Lower leg skin (tissue), 4 donors: ENCODE results near the gene AGAP4. TPM values are rescaled to one million over a fixed set of nuclear protein-coding genes. Genes with fewer than 3 reads are reported as not detected.
"Not testable (repeated sequence)": the region's sequence is repeated elsewhere in the genome, so short reads cannot be mapped to it uniquely, and the experiment has no call there.

ENCODE experiments used
- DNase-seq, 2 donors: peaks; one replicate each; pipeline ENCODE4 v3.0.0-alpha.2; 2019; ENCODE audit warnings: low spot score in 2 of 2
- H3K4me3 ChIP-seq: fragments of 200-600 bp; sonication (generic); 2 replicates; pipeline ENCODE4 v1.5.1; 2017; ENCODE audit warnings: mild to moderate bottlenecking, low read depth; ENCODE audit not compliant: poor library complexity, severe bottlenecking
- POLR2A ChIP-seq, 2 donors: fragments of 450-650 bp; IDR thresholded peaks; one replicate each; pipeline ENCODE4 v1.6.1; 2016 to 2017; ENCODE audit warnings: antibody characterized with exemption in 2 of 2, mild to moderate bottlenecking in 1 of 2, moderate library complexity in 1 of 2
- WGBS, 2 donors: methylation state at CpG; one replicate each; pipeline ENCODE4 v1.1.5; 2018; 5-methylcytosine and 5-hydroxymethylcytosine counted together
- intact Hi-C: fragments of 100-400 bp; cut with DNase I; formaldehyde crosslinking; loops from one replicate; pipeline ENCODE4 v1.15.0; 2023; ENCODE audit warnings: low total_unique reads
- total RNA-seq, 4 donors: library from RNA; depleted of rRNA; stranded (reverse); fragments of >200 nt; gene quantifications; one replicate each; pipeline ENCODE4 v1.1.0, GENCODE V29; 2016
- TF ChIP-seq, protein P1 (sequence below), 3 donors: fragments of 450-650 bp; IDR thresholded peaks; one replicate each; pipeline ENCODE4 v1.5.1; 2016; ENCODE audit warnings: antibody characterized with exemption in 3 of 3, mild to moderate bottlenecking in 3 of 3, moderate library complexity in 2 of 3

Gene AGAP4
- total RNA-seq, 4 donors from 2014 or later: 6.4 to 15.1 (median 11.1) TPM

DNA sequence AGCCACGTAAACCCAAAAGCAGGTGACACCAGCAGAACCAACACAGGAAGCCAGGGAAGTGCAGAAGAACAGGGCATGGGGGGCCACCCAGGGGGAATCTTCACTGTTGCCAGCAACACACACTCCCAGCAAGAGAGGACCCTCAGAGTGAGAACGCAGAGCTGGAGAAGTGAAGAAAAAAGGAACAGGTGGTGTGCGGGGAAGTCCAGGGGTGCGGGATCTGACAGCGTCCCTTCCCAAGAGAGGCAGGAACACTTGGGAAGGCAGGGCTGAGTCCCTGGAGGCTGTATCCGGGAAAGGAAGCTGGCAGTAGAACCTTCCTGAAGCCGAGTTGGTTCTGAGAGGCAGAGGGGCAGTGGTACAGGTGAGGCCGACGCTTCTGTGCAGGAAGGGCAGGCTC is 27.7 kb downstream of the AGAP4 start:
- WGBS, 2 donors: 65 to 69% methylated on average over 9 of the region's 9 CpGs
- intact Hi-C loops: no loop called here
- H3K4me3 ChIP-seq: no peak overlapping the region
- no peak for DNase-seq
- no peak for TF ChIP-seq POLR2A (IDR thresholded peaks at IDR 0.05)
- TF ChIP-seq, protein P1, sequence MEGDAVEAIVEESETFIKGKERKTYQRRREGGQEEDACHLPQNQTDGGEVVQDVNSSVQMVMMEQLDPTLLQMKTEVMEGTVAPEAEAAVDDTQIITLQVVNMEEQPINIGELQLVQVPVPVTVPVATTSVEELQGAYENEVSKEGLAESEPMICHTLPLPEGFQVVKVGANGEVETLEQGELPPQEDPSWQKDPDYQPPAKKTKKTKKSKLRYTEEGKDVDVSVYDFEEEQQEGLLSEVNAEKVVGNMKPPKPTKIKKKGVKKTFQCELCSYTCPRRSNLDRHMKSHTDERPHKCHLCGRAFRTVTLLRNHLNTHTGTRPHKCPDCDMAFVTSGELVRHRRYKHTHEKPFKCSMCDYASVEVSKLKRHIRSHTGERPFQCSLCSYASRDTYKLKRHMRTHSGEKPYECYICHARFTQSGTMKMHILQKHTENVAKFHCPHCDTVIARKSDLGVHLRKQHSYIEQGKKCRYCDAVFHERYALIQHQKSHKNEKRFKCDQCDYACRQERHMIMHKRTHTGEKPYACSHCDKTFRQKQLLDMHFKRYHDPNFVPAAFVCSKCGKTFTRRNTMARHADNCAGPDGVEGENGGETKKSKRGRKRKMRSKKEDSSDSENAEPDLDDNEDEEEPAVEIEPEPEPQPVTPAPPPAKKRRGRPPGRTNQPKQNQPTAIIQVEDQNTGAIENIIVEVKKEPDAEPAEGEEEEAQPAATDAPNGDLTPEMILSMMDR (IDR thresholded peaks at IDR 0.05): no peak

DNA sequence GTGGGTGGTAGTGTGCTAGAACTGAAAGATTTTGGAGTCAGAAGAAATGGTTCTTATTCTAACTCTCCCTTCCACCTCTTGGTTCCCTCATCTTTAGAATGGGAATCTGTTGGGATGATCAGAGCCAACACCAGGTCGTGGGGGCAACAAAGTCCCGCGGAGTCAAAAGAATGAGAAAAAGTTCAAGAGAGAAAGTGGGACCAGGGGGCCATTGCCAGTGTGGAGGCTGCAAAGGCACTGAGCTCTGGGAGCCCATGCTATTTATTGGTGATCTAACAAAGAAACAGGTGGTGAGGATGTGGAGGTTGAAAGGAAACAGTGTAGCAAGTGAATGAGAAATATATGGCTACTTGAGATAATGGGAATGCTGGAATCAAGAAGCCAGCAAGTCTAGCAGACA is 29.4 kb downstream of the AGAP4 start:
- intact Hi-C loops: no loop called here
- no peak for DNase-seq
- H3K4me3 ChIP-seq: no peak overlapping the region
- TF ChIP-seq POLR2A (IDR thresholded peaks at IDR 0.05): no peak
- TF ChIP-seq, protein P1 (IDR thresholded peaks at IDR 0.05): no peak
- 93% methylated on average over 3 of the region's 3 CpGs for WGBS, 2 donors

DNA sequence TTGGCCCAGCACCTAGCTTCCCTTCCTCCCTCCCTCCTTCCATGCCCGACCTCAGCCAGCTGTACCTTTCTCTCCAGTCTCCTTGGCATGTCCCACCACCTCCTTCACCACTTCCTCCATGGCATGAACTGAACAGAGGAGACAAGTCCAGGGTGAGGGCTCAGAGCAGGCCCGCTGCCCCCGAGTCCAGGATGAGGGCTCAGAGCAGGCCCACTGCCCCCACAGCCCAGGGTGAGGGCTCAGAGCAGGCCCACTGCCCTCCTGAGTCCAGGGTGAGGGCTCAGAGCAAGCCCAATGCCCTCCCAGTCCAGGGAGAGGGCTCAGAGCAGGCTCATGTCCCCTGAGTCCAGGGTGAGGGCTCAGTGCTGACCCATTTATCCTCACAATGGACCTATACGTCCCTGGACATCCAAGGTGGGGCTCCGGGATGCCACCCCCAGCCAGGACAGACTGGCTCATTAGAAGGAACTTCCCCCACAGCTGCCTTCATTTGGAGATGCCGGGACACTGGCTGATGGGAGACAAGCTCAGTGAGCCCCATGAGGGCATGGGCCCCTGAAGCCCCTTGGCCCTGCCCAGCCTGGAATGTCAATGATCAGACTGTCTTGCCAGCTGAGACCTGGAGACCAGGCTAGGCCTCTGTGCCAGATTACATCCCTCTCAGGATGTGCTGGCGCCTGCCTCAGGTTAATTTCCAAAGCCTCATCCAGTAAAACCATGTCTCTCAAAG is 30.0 kb downstream of the AGAP4 start:
- intact Hi-C loops: no loop called here
- DNase-seq: no peak
- 95 to 96% methylated on average over 5 to 7 of the region's 7 CpGs for WGBS, 2 donors
- H3K4me3 ChIP-seq: no peak overlapping the region
- no peak for TF ChIP-seq POLR2A (IDR thresholded peaks at IDR 0.05)
- TF ChIP-seq, protein P1 (IDR thresholded peaks at IDR 0.05): no peak

DNA sequence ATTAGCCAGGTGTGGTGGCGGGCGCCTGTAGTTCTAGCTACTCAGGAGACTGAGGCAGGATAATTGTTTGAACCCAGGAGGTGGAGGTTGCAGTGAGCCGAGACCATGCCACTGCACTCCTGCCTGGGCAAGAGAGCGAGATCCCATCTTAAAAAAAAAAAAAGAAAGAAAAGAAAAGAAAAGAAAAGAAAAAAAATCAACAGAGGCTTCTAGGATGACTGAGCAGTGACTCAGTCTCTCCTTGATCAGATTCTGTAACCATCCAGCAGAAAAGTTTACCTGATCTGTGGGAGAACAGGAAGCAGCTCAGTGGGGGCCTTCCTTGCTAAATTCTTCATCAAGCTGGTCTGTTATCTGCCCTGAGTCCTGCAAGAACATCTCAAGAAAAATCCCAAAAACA is 33.2 kb downstream of the AGAP4 start:
- H3K4me3 ChIP-seq, intact Hi-C loops, DNase-seq: not testable (repeated sequence)
- whole genome bisulfite sequencing, 2 donors: 87 to 96% methylated on average over 4 of the region's 4 CpGs

DNA sequence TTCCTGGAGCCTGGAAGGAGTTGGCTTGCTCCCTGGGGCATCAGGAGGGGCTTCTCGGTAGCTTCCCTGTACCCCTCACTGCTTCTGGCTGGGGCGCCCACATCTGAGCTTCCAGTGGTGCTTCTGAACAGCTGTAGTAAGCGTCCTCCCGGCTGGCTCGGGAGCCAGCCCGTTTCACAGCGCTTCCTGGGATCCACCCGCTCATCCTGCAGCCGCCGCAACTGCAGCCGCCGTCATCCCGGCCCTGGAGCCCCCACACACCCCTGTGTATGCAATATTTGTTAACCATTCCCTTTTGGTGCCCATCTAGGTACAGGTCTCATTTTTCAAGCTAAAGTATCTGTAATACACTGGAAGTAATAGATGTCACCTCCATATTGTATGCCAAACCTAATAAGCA is 34.3 kb downstream of the AGAP4 start:
- intact Hi-C loops, DNase-seq, H3K4me3 ChIP-seq: not testable (repeated sequence)
- WGBS, 2 donors: 79 to 83% methylated on average over 13 of the region's 13 CpGs

DNA sequence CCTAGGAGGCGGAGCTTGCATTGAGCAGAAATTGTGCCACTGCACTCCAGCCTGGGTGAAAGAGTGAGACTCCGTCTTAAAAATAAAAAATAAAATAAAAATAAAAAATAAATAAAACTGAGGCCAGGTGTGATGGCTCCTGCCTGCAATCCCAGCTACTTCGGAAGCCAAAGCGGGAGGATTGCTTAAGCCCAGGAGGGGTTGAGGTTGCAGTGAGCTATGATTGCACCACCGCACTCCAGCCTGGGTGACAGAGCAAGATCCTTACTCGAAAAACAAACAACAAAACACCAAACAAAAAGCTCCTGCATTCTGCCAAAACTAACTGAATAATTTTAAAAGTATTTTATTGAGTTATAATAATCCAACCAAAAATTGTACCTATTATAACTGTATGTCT is 36.2 kb downstream of the AGAP4 start:
- intact Hi-C loops: no loop called here
- DNase-seq: no peak
- TF ChIP-seq, protein P1 (IDR thresholded peaks at IDR 0.05): no peak
- no peak for TF ChIP-seq POLR2A (IDR thresholded peaks at IDR 0.05)
- no peak overlapping the region for H3K4me3 ChIP-seq
- WGBS, 2 donors: 85 to 86% methylated on average over 6 of the region's 6 CpGs

DNA sequence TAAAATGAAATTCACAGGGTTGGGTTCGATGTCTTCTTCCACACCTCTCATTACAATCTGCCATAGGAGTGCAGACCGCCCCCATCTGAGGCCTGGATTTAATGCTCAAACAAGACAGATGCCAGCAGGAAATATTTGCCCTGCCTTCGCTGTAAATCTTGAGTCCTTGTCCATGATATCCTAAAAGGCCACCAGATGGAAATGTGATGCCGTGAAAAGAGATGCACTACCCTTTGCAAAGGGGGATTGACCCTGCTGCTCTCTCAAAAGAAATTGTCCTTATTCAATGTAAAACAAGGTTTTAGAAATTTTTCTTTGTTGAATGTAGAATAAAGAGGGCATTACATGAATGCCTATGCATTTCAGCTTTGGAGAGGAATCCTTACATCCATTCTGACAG is 37.5 kb downstream of the AGAP4 start:
- intact Hi-C loops: no loop called here
- DNase-seq: no peak
- 74 to 80% methylated on average over 4 of the region's 4 CpGs for WGBS, 2 donors

DNA sequence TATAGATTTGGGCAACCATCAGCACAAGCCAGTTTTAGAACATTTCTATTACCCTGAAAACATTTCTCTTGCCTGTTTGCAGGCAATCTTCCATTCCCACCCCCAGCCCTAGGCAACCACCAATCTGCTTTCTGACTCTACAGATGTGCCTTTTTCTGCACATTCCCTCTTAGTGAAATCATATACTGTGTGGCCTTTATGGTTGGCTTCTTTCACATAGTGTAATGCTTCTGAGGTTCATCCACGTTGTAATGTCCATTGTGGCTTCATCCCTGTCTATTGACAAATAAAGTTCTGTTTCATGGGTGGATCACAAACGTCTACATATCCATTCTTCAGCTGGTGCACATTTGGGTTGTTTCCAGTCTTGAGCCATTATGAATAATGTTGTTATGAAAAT is 42.3 kb downstream of the AGAP4 start:
- DNase-seq, intact Hi-C loops: not testable (repeated sequence)
- WGBS, 2 donors: 42 to 49% methylated on average over 2 of the region's 2 CpGs

More for the DNA sequence above, 37.5 kb downstream of the AGAP4 start:
- TF ChIP-seq, protein P1 (IDR thresholded peaks at IDR 0.05): no peak
- no peak for TF ChIP-seq POLR2A (IDR thresholded peaks at IDR 0.05)
- H3K4me3 ChIP-seq: no peak overlapping the region

DNA sequence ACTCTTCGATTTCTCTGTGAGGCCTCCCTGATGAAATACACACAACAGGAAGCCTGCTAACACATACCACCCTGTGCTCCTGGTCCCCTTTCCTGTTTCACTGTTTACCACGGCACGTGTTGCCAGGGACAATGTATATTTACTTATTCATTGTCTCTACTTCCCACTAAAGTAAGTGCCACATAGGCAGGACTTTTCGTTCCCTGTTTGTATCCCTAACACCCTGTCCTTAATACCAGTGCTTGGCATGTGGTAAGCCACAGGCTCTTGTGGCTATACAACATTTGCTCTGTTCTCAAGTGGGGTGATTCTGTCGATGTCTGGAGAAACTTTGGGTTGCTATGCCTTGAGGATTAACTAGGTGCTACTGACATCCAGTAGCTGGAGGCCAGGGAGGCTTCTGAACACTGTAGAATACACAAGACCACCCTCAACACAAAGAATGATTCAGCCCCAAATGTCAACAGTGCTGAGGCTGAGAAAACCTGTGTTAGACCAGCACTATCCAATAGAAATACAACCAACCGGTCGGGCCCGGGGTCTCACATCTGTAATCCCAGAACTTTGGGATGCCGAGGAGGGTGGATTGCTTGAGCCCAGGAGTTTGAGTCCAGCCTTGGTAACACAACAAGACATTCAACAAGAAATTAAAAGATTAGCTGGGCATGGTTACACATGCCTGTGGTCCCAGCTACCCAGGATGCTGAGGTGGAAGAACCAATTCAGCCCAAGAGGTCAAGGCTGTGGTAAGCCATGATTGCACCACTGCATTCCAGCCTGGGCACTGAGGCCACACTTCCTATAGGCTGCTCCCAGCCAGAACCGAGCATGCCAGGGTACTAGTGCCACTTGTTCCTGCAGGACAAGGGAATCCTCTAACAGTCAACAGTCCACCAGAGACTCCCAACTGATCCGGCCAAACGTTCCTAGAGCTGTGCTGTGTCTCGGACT is 44.0 kb downstream of the AGAP4 start:
- DNase-seq, H3K4me3 ChIP-seq, intact Hi-C loops: not testable (repeated sequence)
- 74 to 80% methylated on average over 13 of the region's 13 CpGs for WGBS, 2 donors

More for the DNA sequence above, 42.3 kb downstream of the AGAP4 start:
- H3K4me3 ChIP-seq: not testable (repeated sequence)
